ENCODE results near the gene FBRSL1.
"Not testable (repeated sequence)": the region's sequence is repeated elsewhere in the genome, so short reads cannot be mapped to it uniquely, and the experiment has no call there.

The FBRSL1 gene

DNA sequence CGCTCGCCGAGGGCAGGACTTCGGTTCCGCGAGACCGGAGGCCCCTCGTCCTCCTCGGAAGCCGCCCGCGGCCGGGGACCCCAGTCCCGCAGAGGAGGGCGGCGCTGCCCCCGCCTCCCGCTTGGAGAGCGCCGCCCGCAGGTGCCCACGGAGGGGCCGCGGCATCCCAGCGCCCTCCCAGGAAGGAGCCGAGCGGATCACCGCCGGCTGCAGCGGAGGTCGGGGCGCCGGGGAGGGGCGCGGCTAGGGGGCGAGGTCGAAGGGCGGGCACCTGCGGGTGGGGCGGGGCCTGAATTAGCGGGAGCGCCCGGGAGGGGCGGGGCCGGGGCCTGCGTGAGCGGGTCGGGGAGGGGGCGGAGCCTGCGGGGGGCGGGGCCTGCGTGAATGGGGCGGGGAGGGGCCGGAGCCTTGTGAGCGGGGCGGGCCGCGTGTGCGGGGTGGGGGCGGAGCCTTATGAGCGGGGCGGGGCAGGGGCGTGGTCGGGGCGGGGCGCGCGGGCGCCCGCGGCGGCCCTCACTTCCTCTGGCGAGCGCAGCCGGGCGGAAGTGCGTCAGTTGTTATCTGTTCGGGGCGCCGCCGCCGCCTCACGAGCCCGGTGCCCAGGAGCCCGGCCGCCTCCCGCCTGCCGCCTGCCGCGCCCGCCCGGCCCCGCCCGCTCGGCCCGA is at the start of gene FBRSL1:
Gene FBRSL1, plus strand, starts transcription at position 550 of the 665 bp plus-strand sequence.
- DNase-seq (ENCODE audit: low read depth) = peak; percentile 42
- TF ChIP-seq, protein P1, sequence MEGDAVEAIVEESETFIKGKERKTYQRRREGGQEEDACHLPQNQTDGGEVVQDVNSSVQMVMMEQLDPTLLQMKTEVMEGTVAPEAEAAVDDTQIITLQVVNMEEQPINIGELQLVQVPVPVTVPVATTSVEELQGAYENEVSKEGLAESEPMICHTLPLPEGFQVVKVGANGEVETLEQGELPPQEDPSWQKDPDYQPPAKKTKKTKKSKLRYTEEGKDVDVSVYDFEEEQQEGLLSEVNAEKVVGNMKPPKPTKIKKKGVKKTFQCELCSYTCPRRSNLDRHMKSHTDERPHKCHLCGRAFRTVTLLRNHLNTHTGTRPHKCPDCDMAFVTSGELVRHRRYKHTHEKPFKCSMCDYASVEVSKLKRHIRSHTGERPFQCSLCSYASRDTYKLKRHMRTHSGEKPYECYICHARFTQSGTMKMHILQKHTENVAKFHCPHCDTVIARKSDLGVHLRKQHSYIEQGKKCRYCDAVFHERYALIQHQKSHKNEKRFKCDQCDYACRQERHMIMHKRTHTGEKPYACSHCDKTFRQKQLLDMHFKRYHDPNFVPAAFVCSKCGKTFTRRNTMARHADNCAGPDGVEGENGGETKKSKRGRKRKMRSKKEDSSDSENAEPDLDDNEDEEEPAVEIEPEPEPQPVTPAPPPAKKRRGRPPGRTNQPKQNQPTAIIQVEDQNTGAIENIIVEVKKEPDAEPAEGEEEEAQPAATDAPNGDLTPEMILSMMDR (IDR thresholded peaks at IDR 0.05; ENCODE audit: low read depth, low read length, missing control alignments) = no peak
- H3K4me3 ChIP-seq (ENCODE audit: low read depth, low read length) = peak within 1 kb of the TSS; percentile 65
- in situ Hi-C loops (cut with HindIII; ENCODE audit: low sequenced_read_pairs) = no loop called here

DNA sequence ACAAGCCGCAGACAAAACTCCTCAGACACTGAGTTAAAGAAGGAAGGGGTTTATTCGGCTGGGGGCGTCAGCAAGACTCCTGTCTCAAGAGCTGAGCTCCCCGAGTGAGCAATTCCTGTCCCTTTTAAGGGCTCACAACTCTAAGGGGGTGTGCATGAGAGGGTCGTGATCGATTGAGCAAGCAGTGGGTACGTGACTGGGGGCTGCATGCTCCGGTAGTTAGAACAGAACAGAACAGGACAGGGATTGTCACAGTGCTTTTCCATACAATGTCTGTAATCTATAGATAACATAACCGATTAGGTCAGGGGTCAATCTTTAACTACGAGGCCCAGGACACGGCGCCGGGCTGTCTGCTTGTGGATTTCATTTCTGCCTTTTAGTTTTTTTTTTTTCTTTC is 49.5 kb upstream of the FBRSL1 start:
- DNase-seq (ENCODE audit: low read depth); in situ Hi-C loops (cut with HindIII; ENCODE audit: low sequenced_read_pairs); H3K4me3 ChIP-seq (ENCODE audit: low read depth, low read length): not testable (repeated sequence)

DNA sequence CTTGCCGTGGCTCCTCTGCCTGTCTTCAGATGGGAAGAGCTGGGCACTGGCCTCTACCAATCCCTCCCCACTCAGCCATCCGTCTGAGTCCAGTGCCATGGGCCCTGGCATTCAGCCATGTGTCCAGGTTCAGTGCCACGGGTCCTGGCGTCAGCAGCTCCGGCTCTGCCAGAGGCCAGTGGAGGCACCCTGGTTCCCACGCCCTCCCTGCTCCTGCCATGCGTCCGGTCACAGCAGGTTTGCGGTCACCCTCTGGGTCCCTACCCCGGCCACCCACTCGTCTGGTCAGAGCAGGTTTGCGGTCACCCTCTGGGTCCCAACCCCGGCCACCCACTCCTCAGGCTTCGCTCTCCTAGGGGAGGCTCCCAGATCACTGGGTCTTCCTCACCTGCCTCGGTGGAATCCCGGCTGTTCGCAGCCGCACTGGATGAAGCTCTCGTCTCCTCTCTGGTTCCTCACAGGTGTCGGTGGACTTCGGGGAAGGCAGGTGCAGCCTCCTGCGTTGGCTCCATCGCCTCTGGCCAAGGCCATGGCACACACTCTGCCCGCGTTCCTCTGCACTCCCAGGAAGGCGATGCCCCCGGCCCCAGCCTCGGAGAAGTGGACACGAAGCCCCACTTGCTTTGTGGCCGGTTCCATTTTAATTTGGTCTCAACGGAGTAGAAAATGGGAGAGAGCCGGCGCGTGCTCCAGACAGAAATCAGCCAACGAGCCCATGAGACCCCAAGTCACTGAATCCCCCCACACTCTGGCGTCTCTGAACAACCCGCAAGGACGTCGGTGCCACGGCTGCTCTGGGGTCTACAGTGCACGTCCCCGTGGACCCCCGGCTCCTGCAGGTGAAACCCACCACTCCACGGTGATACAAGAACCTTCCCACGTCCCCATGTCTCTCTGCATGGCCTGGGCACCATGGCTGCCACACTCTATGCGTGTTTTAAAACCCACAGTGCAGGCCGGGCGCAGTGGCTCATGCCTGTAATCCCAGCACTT is 47.8 kb upstream of the FBRSL1 start:
- no peak for DNase-seq (ENCODE audit: low read depth)
- no peak overlapping the region for H3K4me3 ChIP-seq (ENCODE audit: low read depth, low read length)
- TF ChIP-seq, protein P1 (IDR thresholded peaks at IDR 0.05; ENCODE audit: low read depth, low read length, missing control alignments) = no peak
- in situ Hi-C loops (cut with HindIII; ENCODE audit: low sequenced_read_pairs) = no loop called here

DNA sequence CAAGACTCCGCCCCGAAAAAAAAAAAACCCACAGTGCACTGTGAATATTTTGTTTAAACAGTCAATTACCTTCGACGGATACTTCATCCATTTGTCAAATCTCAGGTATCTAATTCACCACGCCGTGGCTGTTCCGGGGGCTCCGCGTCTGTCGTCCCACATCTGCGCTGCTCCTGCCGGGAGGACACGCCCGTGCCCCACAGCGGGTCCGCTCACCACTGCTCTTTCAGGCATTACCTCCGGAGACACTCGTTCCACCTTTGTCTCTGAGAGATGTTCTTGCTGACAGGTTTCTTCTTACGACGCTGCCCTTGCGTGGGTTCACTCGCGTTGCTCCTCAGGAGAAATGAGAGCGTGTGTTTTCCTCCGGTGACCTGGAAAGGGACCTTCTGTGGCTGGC is 46.9 kb upstream of the FBRSL1 start:
- DNase-seq (ENCODE audit: low read depth) = no peak
- no peak overlapping the region for H3K4me3 ChIP-seq (ENCODE audit: low read depth, low read length)
- in situ Hi-C loops (cut with HindIII; ENCODE audit: low sequenced_read_pairs) = no loop called here
- TF ChIP-seq, protein P1 (IDR thresholded peaks at IDR 0.05; ENCODE audit: low read depth, low read length, missing control alignments) = no peak

DNA sequence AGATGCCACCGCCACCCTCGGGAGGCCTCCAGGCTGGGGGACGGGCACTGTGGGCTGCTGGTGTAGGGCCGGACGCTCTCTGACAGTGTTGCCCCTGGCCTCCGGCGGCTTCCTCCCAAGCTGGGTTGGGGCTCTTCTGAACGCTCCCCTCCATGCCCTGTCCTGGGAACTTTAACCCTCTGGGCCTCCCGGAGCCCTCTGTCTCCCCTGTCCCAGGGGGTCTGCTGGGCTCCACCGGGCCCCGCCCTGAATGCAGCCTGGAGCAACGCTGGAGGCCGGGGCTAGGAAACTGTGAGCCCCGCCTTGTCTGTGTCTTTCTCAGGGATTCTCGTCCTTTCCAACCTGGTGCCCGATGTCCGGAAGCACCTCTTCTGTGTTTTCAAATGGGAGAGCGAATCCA is 45.7 kb upstream of the FBRSL1 start:
- H3K4me3 ChIP-seq (ENCODE audit: low read depth, low read length) = no peak overlapping the region
- no peak for DNase-seq (ENCODE audit: low read depth)
- in situ Hi-C loops (cut with HindIII; ENCODE audit: low sequenced_read_pairs) = no loop called here
- TF ChIP-seq, protein P1 (IDR thresholded peaks at IDR 0.05; ENCODE audit: low read depth, low read length, missing control alignments) = no peak

DNA sequence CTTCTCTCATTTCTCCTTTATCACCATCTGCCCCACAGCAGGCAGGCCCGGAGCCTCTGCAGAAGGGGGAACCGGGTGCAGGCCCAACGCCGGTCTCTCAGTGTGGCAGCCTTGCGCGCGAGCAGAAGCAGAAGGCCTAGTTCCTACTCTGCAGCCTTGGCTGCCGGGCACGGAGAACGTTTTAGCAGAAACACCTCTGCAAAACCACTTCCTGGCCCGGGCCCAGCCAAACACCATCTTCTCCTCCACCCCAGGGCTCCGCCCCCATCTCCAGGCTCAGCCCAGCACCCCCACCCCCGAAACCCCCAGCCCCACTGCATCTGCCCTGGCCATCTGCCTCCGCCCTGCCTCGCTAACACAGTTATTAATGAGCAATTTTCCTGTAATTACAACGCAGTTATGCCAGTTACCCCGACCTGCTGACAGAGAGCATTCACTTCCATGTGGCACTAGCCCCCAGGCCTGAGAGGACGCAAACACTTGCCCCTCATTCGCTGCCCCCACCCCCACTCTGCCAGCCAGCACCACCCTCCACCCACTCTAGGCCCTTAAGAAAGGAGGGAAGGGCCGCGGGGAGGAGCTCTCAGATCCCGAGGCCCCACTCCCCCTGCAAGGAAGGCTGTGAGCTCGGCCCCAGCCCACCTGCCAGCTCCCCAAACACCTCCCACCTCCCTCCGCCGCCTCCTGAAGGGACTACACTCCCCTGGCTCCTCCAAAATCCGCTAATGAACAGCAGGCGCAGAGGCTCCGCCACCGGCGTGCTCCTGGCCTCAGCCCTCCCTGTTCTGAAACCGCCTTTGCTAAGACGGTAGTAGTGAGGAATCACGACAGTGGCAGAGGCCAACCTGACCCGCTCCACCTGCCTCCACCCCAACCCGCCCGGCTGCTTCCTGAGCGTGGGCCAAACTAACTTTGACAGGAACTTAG is 44.7 kb upstream of the FBRSL1 start:
- no peak overlapping the region for H3K4me3 ChIP-seq (ENCODE audit: low read depth, low read length)
- DNase-seq (ENCODE audit: low read depth) = no peak
- TF ChIP-seq, protein P1 (IDR thresholded peaks at IDR 0.05; ENCODE audit: low read depth, low read length, missing control alignments) = no peak
- in situ Hi-C loops (cut with HindIII; ENCODE audit: low sequenced_read_pairs) = no loop called here

Data from astrocyte of the cerebellum (primary cell).